NCI-H2196 treated with DMSO at 0.1 percent for 48 hours (cell line): ENCODE results near the gene BCAS3.
"Not testable (repeated sequence)": the region's sequence is repeated elsewhere in the genome, so short reads cannot be mapped to it uniquely, and the experiment has no call there.

ENCODE experiments used
- DNase-seq: peaks from one replicate; lab custom pipeline; 2025; ENCODE audit not compliant: unreplicated experiment; lab: John Stamatoyannopoulos, UW

Gene BCAS3

DNA sequence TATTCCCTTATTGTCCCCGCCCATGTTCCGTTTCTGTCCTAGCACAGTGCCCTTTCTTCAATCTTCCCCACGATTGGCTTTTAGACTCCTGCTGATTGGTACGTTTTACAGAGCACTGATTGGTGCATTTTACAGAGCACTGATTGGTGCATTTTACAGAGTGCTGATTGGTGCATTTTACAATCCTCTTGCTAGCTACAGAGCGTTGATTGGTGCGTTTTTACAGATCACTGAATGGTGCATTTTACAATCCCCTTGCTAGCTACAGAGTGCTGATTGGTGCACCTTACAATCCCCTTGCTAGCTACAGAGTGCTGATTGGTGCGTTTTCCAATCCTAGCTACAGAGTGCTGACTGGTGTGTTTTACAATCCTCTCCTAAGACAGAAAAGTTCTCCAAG lies 3.0 kb upstream of the BCAS3 start:
- not testable (repeated sequence) for DNase-seq

- DNase-seq, result no peak
These were observed 1.7 kb upstream of the BCAS3 start for GRCh38 chr17:60675997-60676396.

GRCh38 chr17:60676758-60677307 lies 818 bp upstream of the BCAS3 start:
- no peak for DNase-seq

DNA sequence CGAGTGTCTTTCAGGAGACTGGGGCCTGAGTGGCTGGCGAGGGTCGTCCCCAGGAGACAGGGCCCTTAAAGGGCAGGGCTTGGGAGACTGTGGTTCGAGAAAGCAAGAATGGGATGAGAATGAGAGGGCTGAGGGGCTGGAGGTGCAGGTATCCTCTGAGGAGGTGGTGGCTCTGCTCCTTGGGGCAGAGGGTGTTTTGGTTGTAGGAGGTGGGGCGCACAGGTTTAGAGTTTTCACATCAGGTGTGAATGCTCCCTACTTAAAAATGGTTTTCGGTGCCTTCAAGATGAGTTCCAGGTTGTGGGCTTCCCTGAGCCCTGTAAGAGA lies 430 bp downstream of the BCAS3 start:
- no peak for DNase-seq

GRCh38 chr17:60679287-60679686 lies 1.6 kb downstream of the BCAS3 start:
- no peak for DNase-seq

GRCh38 chr17:60680754-60681153 lies 3.1 kb downstream of the BCAS3 start:
- DNase-seq, result no peak

GRCh38 chr17:60685437-60685836 lies 7.8 kb downstream of the BCAS3 start:
- DNase-seq, result no peak

GRCh38 chr17:60695960-60696359 lies 18.3 kb downstream of the BCAS3 start:
- DNase-seq, result no peak

- no peak for DNase-seq
These were observed 21.4 kb downstream of the BCAS3 start for GRCh38 chr17:60699090-60699489.

- no peak for DNase-seq
These were observed 26.5 kb downstream of the BCAS3 start for GRCh38 chr17:60704170-60704569.

DNA sequence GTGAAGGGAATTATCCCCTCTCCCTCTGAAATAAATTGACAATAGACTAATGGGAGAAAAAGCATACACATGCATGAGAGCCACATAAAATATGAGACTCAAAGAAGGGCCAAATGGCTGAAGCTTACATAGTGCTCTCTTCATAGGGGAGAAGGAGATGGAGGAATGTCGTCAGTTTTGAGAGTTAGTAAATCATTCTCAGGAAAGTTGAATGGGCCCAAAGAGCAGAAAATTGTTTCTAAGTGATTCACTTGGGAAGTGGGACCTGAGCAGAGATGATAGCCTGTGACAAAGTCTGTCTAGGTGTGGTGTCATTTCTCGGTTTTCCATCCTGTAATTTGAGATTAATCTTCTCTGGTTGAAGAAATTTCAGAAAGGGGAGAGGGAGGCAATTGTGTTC lies 35.0 kb downstream of the BCAS3 start:
- no peak for DNase-seq

- no peak for DNase-seq
These were observed 36.0 kb downstream of the BCAS3 start for GRCh38 chr17:60713608-60714007.

- DNase-seq, result no peak
These were observed 39.1 kb downstream of the BCAS3 start for GRCh38 chr17:60716766-60717165.

- no peak for DNase-seq
These were observed 40.2 kb downstream of the BCAS3 start for GRCh38 chr17:60717814-60718213.

DNA sequence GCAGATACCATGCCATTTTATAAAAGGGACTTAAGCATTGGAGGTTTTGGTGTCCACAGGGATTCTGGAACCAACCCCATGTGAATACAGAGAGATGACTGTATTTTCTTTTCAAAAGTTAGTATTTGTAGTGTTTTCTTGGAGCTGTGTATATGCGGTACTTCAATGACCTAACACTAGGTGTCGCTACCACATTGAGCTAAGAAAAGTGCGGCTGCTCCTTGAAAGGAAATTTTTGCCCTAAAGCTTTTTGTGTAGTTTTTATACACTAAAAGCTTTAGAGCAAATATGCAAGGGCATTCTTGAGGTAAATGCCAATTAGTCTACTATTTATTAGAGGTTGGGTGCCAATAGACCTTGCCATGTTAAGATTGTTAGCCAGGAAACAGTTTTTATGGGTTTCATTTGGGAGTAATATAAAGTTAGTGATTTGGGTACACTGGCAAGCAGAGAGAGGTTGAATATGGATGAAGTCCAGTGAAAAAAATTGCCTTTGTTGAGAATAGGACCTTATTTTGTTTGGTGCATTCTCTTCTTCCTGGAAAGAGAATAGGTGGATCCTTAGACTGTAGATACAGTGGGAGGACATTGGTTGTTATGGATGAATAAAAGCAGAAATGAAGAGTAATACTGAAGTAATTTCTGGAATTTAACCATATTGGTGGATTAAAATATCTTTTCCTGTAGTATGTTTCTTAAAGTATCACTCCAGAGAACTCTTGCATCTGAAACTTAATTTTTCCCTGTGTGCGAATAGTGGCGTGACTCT lies 43.3 kb downstream of the BCAS3 start:
- DNase-seq, result peak; percentile 30

DNA sequence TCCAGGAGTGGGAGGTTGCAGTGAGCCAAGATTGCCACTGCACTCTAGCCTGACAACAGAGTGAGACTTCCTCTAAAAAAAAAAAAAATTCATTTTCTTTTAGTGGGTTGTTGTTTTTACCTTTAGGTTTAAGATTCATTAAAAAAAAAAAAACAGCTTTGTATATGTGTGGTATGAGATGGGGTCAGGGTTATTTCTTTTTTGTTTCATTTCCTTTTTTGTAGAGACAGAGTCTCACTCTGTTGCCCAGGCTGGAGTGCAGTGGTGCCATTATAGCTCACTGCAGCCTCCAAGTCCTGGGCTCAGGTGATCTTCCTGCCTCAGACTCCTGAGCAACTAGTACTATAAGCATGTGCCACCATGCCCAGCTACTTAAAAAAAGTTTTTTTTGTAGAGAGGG lies 47.0 kb downstream of the BCAS3 start:
- no peak for DNase-seq

GRCh38 chr17:60729854-60730253 lies 52.2 kb downstream of the BCAS3 start:
- DNase-seq, result no peak

DNA sequence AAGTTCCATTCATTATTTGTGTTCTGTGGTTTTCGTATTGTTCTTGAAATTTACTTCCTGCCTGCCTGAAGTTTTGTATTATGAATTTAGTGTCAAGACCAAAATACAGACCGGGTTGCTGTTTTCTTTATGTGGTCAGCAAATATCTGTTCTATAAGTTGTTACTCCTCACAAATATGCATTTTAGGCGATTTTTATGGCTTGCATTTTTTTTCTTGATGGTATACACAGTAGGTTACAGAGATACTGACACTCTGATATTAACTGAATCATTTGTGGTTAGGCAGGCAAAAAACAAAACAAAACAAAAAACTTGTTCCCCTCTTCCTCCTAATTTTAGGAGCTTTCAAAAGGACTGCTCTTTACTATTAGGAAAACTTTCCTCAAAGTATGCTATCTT lies 52.6 kb downstream of the BCAS3 start:
- no peak for DNase-seq

DNA sequence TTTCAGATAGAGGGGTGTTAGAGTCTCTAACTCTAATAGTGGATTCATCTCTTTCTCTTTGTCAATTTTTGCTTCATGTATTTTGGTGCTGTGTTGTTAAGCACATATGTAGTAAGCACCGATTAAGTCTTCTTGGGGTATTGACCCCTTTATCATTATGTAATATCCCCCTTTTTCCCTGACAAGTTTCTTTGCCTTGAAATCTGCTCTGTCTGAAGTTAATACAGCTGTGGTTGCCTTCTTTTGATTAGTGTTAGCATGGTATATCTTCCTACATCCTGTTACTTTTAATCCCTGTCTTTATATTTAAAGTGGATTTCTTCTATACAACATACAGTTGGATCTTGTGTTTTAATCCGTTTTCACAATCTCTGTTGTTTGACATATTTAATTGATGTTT lies 60.6 kb downstream of the BCAS3 start:
- no peak for DNase-seq

DNA sequence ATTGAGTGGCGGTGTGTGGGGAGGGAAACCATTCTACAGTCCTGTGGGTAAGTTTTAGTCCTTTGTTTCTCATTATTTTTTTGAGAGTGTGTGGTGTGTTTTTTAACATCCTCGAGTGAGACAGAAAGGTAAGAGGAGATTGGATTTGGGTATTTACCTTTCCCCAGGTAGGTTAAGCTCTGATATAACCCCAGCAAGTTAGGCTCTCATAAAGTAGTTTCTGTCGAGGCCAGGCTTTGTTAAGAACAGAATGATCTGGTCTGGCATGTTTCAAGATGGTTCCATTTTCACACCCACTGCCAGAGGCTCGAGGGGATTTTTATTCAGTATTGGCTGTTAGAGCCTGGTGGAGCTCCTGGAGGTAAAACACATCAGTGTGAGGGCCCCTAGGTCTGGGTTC lies 62.9 kb downstream of the BCAS3 start:
- no peak for DNase-seq

- DNase-seq, result no peak
These were observed 63.4 kb downstream of the BCAS3 start for GRCh38 chr17:60741031-60741430.

GRCh38 chr17:60743282-60743681 lies 65.6 kb downstream of the BCAS3 start:
- DNase-seq, result no peak

DNA sequence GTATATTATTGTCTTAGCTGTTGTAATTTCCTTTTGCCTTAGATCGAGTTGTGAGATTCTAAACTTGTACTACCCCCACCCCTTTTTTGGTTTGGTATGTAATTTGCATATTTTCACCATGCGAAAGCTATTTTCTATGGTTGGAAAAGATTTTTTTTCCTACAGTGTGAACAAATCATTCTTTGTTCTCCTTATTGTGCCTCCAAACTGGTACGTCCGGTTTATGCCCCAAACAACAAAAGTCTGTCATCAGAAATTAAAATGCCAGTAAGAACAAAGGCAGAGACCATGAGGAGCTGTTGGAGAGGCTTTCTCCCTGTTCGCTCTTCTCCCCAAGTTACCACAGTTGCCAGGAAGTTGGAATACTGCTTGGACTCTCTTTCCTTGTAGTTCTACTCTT lies 66.1 kb downstream of the BCAS3 start:
- no peak for DNase-seq
